HepG2 (cell line): ENCODE results near the gene TMEM200A. TPM values are rescaled to one million over a fixed set of nuclear protein-coding genes. Genes with fewer than 3 reads are reported as not detected.

Source experiments
- ATAC-seq: fragments of 200-7000 bp; cut with Tn5 transposase; 3 replicates; pipeline ENCODE4 v1.9.1; 2020; ENCODE audit warnings: mild to moderate bottlenecking, moderate library complexity
- BruUV-seq: library from RNA; stranded (reverse); fragments of 400-500 nt; replicated peaks from 2 replicates; lab custom pipeline; 2021; lab: Mats Ljungman, UMichigan
- CTCF ChIA-PET: fragments of 300-600 bp; formaldehyde crosslinking; extraction: SDS; loops from one replicate; lab custom pipeline; 2021; ENCODE audit warnings: low total read pairs, inconsistent platforms, low intra/inter-chr PET ratio; lab: Yijun Ruan, JAX
- POLR2A ChIA-PET: fragments of 350-600 bp; sonication (Branson Sonifier 250); formaldehyde crosslinking; loops from one replicate; lab custom pipeline; 2020; ENCODE audit warnings: antibody characterized with exemption, inconsistent platforms; lab: Yijun Ruan, JAX
- DNase-seq: peaks from one replicate; pipeline ENCODE4 v3.0.0-alpha.2; 2015; ENCODE audit warnings: low spot score
- FAIRE-seq: peaks from 3 replicates; lab custom pipeline; 2011; peaks lifted over from hg19 to GRCh38; lab: Jason Lieb, UNC
- H2AFZ ChIP-seq: one replicate; pipeline ENCODE4 v1.6.1; 2011; ENCODE audit warnings: low read length, inconsistent platforms
- H3K27ac ChIP-seq: fragments of 300-600 bp; 3 replicates; pipeline ENCODE4 v1.8.0; 2011; ENCODE audit warnings: mixed run types, mild to moderate bottlenecking, mixed read lengths, low read length, inconsistent platforms; ENCODE audit not compliant: insufficient read depth; ENCODE audit errors: extremely low read length
- H3K27me3 ChIP-seq, 2 experiments: fragments of 200-600 bp in 1 of 2; 2 replicates in 1 of 2; 3 replicates in 1 of 2; pipeline versions ENCODE4 v1.6.0 to v1.8.0; 2011; ENCODE audit warnings: low read length in 2 of 2, mild to moderate bottlenecking in 2 of 2, moderate library complexity in 2 of 2, inconsistent platforms in 1 of 2; ENCODE audit not compliant: insufficient read depth in 2 of 2, control insufficient read depth in 1 of 2
- H3K36me3 ChIP-seq, 2 experiments: fragments of 200-600 bp in 1 of 2; replicated peaks in 1 of 2; 2 replicates in 1 of 2; 3 replicates in 1 of 2; pipeline versions ENCODE4 v1.5.1 to v1.8.0; 2011; ENCODE audit warnings: low read length in 2 of 2, inconsistent platforms in 1 of 2; ENCODE audit not compliant: insufficient read depth in 2 of 2, control insufficient read depth in 1 of 2
- H3K4me1 ChIP-seq: 2 replicates; pipeline ENCODE4 v1.5.1; 2012; ENCODE audit warnings: low read length, inconsistent platforms; ENCODE audit not compliant: insufficient read depth
- H3K4me2 ChIP-seq: 2 replicates; pipeline ENCODE4 v1.6.0; 2011; ENCODE audit warnings: low read depth, low read length, inconsistent platforms
- H3K4me3 ChIP-seq, 3 experiments: fragments of 200-600 bp in 1 of 3; sonication (generic), shearing (Covaris generic) in 1 of 3; replicated peaks in 1 of 3; 2 replicates each; pipeline ENCODE4 v1.5.1; 2011 to 2016; ENCODE audit warnings: low read length in 3 of 3, inconsistent platforms in 2 of 3, low read depth in 2 of 3, mild to moderate bottlenecking in 2 of 3, control low read depth in 1 of 3, mixed read lengths in 1 of 3; ENCODE audit not compliant: insufficient read depth in 1 of 3
- H3K79me2 ChIP-seq: one replicate; pipeline ENCODE4 v1.6.1; 2011; ENCODE audit warnings: low read length, inconsistent platforms; ENCODE audit not compliant: insufficient read depth
- H3K9ac ChIP-seq: 2 replicates; pipeline ENCODE4 v1.6.0; 2011; ENCODE audit warnings: mild to moderate bottlenecking, low read depth, low read length, inconsistent platforms; ENCODE audit not compliant: insufficient read depth
- H3K9me3 ChIP-seq: 2 replicates; pipeline ENCODE4 v1.5.1; 2012; ENCODE audit warnings: mild to moderate bottlenecking, low read length
- H4K20me1 ChIP-seq: 2 replicates; pipeline ENCODE4 v1.6.0; 2011; ENCODE audit warnings: inconsistent platforms, mild to moderate bottlenecking, low read length, moderate library complexity; ENCODE audit not compliant: insufficient read depth
- ADNP ChIP-seq: sonication (generic); formaldehyde crosslinking; IDR thresholded peaks from 2 replicates; pipeline ENCODE4 v1.4.0; 2020; ENCODE audit warnings: missing genetic modification reagents
- ATF1 ChIP-seq: IDR thresholded peaks from 2 replicates; pipeline ENCODE4 v1.6.1; 2016; ENCODE audit warnings: mild to moderate bottlenecking, control low read depth
- HNF4G ChIP-seq, 2 experiments: sonication (generic) in 1 of 2; formaldehyde crosslinking in 1 of 2; IDR thresholded peaks; 2 replicates each; pipeline versions ENCODE4 v1.4.0 to v1.6.1; 2011 to 2020; ENCODE audit warnings: borderline replicate concordance in 2 of 2, low read depth in 2 of 2, mild to moderate bottlenecking in 2 of 2, low read length in 1 of 2, missing genetic modification reagents in 1 of 2, moderate library complexity in 1 of 2
- KLF11 ChIP-seq: IDR thresholded peaks from 2 replicates; pipeline ENCODE4 v1.6.1; 2016; ENCODE audit warnings: missing compliant biosample characterization
- TSC22D2 ChIP-seq: sonication (generic); formaldehyde crosslinking; IDR thresholded peaks from 2 replicates; pipeline ENCODE4 v1.5.1; 2020; ENCODE audit warnings: missing genetic modification reagents, mild to moderate bottlenecking, borderline replicate concordance
- ZBTB46 ChIP-seq: sonication (generic); formaldehyde crosslinking; IDR thresholded peaks from 2 replicates; pipeline ENCODE4 v1.4.0; 2020; ENCODE audit warnings: mild to moderate bottlenecking, missing genetic modification reagents, borderline replicate concordance
- ZNF34 ChIP-seq: sonication (generic); formaldehyde crosslinking; IDR thresholded peaks from 2 replicates; pipeline ENCODE4 v1.4.0; 2020; ENCODE audit warnings: mild to moderate bottlenecking, missing genetic modification reagents, borderline replicate concordance
- ZNF589 ChIP-seq: sonication (generic); formaldehyde crosslinking; conservative IDR thresholded peaks from 2 replicates; pipeline ENCODE4 v1.8.0; 2022; ENCODE audit warnings: mild to moderate bottlenecking, moderate library complexity, missing genetic modification reagents
- WGBS: methylation state at CpG from one replicate; pipeline ENCODE4 v1.1.6; 2017; ENCODE audit warnings: low lambda C conversion rate; 5-methylcytosine and 5-hydroxymethylcytosine counted together
- in situ Hi-C: cut with HindIII; loops from 2 replicates; pipeline ENCODE4 v1.10.0; 2017; ENCODE audit warnings: low pct_unique_long_range_greater_than_20kb; ENCODE audit not compliant: extremely low pct_ligation_motif_present
- intact Hi-C: fragments of 100-400 bp; cut with micrococcal nuclease; formaldehyde crosslinking; loops from one replicate; pipeline ENCODE4 v1.10.0; 2022; ENCODE audit not compliant: unreplicated experiment
- polyA plus RNA-seq, 8 experiments: library from polyadenylated mRNA; depleted of rRNA in 3 of 8; stranded (reverse) in 7 of 8; unstranded in 1 of 8; fragments of >200 nt; fragmentation: Illumina TruSeq in 4 of 8; extraction: Trizol in 4 of 8; gene quantifications; 2 replicates each; pipeline versions ENCODE4 v1.2.1 to v1.2.3, GENCODE V29; 2011 to 2016; ENCODE audit warnings: low read depth in 4 of 8, missing spikeins in 1 of 8, mixed read lengths in 1 of 8; ENCODE audit not compliant: insufficient read depth in 1 of 8
- total RNA-seq, 5 experiments: library from RNA; depleted of rRNA; stranded (reverse); fragments of >200 nt; fragmentation: Illumina TruSeq; extraction: Trizol; gene quantifications; 2 replicates each; pipeline ENCODE4 v1.2.3, GENCODE V29; 2016; ENCODE audit warnings: low read depth in 1 of 5
- TF ChIP-seq, protein P1 (sequence below): sonication (generic); formaldehyde crosslinking; IDR thresholded peaks from 2 replicates; pipeline ENCODE4 v1.9.0; 2021; ENCODE audit warnings: mild to moderate bottlenecking, missing genetic modification reagents
- TF ChIP-seq, protein P2 (sequence below), 2 experiments: IDR thresholded peaks; 2 replicates each; pipeline ENCODE4 v1.6.1; 2011 to 2012; ENCODE audit warnings: low read length in 2 of 2, borderline replicate concordance in 1 of 2, low read depth in 1 of 2, mild to moderate bottlenecking in 1 of 2, moderate library complexity in 1 of 2

The TMEM200A gene
- total and polyA plus RNA-seq, 2 of the 13 experiments (the other 11 are each of a cell fraction or from before 2014, with no cell fraction given): 0.34 TPM; not detected in 1

DNA sequence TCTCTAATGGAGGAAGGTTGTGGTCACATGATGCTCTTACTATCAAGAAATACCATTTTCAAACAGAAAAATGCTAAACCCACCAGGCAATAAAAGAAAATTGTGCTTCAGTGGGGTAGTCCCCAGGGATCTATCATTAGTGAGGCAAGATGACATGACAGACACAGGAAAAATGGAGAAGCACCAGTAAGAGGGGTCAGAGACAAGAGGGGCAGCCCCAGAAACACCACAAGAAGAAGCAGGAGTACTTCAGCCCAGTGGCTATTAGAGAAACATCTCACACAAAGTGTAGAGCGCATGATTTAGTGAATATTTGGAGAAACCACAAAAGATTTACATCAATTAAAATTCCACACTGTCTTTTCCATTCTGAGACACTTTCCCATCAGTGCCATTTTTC is 10.2 kb upstream of the TMEM200A start (continued):
- TF ChIP-seq ZNF34 (CRISPR knock-in tag): no peak

GRCh38 chr6:130357436-130357835 is 8.4 kb upstream of the TMEM200A start:
- Histone ChIP-seq H4K20me1 (no peaks in the 10 kb centered on the region), H3K4me1 (no peaks in the 10 kb centered on the region), H3K9me3 (no peaks in the 10 kb centered on the region), H2AFZ (no peak overlapping the region), H3K27ac (no peak overlapping the region), H3K79me2 (no peaks in the 10 kb centered on the region), H3K27me3 (no peaks in the 10 kb centered on the region), H3K4me3 (no peak overlapping the region), H3K36me3 (no peaks in the 10 kb centered on the region), H3K4me2 (no peak overlapping the region), H3K9ac (no peak overlapping the region)
- DNase-seq: no peak
- ChIA-PET POLR2A (no interaction called here), CTCF (no interaction called here)
- BruUV-seq: no TSS peak
- no peak for FAIRE-seq
- intact Hi-C loops: no loop called here
- WGBS: 0% methylated on average over 2 of the region's 2 CpGs
- ATAC-seq: no peak
- in situ Hi-C loops: no loop called here
- no peak for TF ChIP-seq ATF1 (CRISPR knock-in tag)
- TF ChIP-seq KLF11 (CRISPR knock-in tag): no peak
- TF ChIP-seq, protein P1, sequence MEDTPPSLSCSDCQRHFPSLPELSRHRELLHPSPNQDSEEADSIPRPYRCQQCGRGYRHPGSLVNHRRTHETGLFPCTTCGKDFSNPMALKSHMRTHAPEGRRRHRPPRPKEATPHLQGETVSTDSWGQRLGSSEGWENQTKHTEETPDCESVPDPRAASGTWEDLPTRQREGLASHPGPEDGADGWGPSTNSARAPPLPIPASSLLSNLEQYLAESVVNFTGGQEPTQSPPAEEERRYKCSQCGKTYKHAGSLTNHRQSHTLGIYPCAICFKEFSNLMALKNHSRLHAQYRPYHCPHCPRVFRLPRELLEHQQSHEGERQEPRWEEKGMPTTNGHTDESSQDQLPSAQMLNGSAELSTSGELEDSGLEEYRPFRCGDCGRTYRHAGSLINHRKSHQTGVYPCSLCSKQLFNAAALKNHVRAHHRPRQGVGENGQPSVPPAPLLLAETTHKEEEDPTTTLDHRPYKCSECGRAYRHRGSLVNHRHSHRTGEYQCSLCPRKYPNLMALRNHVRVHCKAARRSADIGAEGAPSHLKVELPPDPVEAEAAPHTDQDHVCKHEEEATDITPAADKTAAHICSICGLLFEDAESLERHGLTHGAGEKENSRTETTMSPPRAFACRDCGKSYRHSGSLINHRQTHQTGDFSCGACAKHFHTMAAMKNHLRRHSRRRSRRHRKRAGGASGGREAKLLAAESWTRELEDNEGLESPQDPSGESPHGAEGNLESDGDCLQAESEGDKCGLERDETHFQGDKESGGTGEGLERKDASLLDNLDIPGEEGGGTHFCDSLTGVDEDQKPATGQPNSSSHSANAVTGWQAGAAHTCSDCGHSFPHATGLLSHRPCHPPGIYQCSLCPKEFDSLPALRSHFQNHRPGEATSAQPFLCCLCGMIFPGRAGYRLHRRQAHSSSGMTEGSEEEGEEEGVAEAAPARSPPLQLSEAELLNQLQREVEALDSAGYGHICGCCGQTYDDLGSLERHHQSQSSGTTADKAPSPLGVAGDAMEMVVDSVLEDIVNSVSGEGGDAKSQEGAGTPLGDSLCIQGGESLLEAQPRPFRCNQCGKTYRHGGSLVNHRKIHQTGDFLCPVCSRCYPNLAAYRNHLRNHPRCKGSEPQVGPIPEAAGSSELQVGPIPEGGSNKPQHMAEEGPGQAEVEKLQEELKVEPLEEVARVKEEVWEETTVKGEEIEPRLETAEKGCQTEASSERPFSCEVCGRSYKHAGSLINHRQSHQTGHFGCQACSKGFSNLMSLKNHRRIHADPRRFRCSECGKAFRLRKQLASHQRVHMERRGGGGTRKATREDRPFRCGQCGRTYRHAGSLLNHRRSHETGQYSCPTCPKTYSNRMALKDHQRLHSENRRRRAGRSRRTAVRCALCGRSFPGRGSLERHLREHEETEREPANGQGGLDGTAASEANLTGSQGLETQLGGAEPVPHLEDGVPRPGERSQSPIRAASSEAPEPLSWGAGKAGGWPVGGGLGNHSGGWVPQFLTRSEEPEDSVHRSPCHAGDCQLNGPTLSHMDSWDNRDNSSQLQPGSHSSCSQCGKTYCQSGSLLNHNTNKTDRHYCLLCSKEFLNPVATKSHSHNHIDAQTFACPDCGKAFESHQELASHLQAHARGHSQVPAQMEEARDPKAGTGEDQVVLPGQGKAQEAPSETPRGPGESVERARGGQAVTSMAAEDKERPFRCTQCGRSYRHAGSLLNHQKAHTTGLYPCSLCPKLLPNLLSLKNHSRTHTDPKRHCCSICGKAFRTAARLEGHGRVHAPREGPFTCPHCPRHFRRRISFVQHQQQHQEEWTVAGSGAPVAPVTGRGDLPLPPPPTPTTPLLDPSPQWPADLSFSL (CRISPR knock-in tag): no peak
- no peak for TF ChIP-seq HNF4G (IDR thresholded peaks at IDR 0.05; ENCODE audit: borderline replicate concordance, low read depth, low read length)
- TF ChIP-seq HNF4G (CRISPR knock-in tag; IDR thresholded peaks at IDR 0.05; ENCODE audit: borderline replicate concordance, low read depth): no peak
- TF ChIP-seq TSC22D2 (CRISPR knock-in tag): no peak
- TF ChIP-seq, protein P2, sequence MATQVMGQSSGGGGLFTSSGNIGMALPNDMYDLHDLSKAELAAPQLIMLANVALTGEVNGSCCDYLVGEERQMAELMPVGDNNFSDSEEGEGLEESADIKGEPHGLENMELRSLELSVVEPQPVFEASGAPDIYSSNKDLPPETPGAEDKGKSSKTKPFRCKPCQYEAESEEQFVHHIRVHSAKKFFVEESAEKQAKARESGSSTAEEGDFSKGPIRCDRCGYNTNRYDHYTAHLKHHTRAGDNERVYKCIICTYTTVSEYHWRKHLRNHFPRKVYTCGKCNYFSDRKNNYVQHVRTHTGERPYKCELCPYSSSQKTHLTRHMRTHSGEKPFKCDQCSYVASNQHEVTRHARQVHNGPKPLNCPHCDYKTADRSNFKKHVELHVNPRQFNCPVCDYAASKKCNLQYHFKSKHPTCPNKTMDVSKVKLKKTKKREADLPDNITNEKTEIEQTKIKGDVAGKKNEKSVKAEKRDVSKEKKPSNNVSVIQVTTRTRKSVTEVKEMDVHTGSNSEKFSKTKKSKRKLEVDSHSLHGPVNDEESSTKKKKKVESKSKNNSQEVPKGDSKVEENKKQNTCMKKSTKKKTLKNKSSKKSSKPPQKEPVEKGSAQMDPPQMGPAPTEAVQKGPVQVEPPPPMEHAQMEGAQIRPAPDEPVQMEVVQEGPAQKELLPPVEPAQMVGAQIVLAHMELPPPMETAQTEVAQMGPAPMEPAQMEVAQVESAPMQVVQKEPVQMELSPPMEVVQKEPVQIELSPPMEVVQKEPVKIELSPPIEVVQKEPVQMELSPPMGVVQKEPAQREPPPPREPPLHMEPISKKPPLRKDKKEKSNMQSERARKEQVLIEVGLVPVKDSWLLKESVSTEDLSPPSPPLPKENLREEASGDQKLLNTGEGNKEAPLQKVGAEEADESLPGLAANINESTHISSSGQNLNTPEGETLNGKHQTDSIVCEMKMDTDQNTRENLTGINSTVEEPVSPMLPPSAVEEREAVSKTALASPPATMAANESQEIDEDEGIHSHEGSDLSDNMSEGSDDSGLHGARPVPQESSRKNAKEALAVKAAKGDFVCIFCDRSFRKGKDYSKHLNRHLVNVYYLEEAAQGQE (IDR thresholded peaks at IDR 0.05; ENCODE audit: borderline replicate concordance in 1 of 2, low read depth in 1 of 2, low read length in 2 of 2): no peak
- TF ChIP-seq ZNF589 (CRISPR knock-in tag): no peak
- TF ChIP-seq ZBTB46: no peak
- TF ChIP-seq ADNP: no peak
